Common myeloid progenitor, CD34-positive (primary cell): Measurements from ENCODE around the gene RSPH9.

Source experiments
- CTCF ChIA-PET: fragments of 350-600 bp; sonication (Branson Sonifier 250); formaldehyde crosslinking; loops from one replicate; lab custom pipeline; 2021; ENCODE audit warnings: antibody characterized with exemption; lab: Charles Lee
- POLR2A ChIA-PET: fragments of 350-600 bp; sonication (Branson Sonifier 250); formaldehyde crosslinking; loops from one replicate; lab custom pipeline; 2021; ENCODE audit warnings: antibody characterized with exemption; lab: Charles Lee
- DNase-seq, 3 donors: peaks; one replicate each; pipeline versions ENCODE4 v3.0.0 to v3.0.0-alpha.2; 2013
- H3K27ac ChIP-seq, 2 experiments: 1 replicate in 1 of 2; 2 replicates in 1 of 2; pipeline ENCODE4 v1.7.0; 2013; ENCODE audit warnings: inconsistent platforms in 2 of 2, low read length in 2 of 2, mild to moderate bottlenecking in 2 of 2, low read depth in 1 of 2, moderate library complexity in 1 of 2; ENCODE audit not compliant: severe bottlenecking in 2 of 2, insufficient read depth in 1 of 2, poor library complexity in 1 of 2
- H3K27me3 ChIP-seq, 5 experiments: replicated peaks in 2 of 5; 1 replicate in 3 of 5; 2 replicates in 2 of 5; pipeline versions ENCODE4 v1.6.1 to v1.7.0; 2013; ENCODE audit warnings: low read length in 4 of 5, mild to moderate bottlenecking in 2 of 5, moderate library complexity in 2 of 5, inconsistent platforms in 1 of 5; ENCODE audit not compliant: insufficient read depth in 5 of 5, control insufficient read depth in 4 of 5
- H3K36me3 ChIP-seq, 4 experiments: 1 replicate in 2 of 4; 2 replicates in 2 of 4; pipeline versions ENCODE4 v1.6.1 to v1.7.0; 2013; ENCODE audit warnings: low read length in 3 of 4, control low read depth in 1 of 4, mild to moderate bottlenecking in 1 of 4; ENCODE audit not compliant: control insufficient read depth in 4 of 4, insufficient read depth in 4 of 4
- H3K4me1 ChIP-seq, 4 experiments: 1 replicate in 3 of 4; 2 replicates in 1 of 4; pipeline versions ENCODE4 v1.6.1 to v1.7.1; 2013; ENCODE audit warnings: low read length in 3 of 4, mild to moderate bottlenecking in 3 of 4, control low read depth in 1 of 4, inconsistent platforms in 1 of 4, moderate library complexity in 1 of 4; ENCODE audit not compliant: control insufficient read depth in 4 of 4, insufficient read depth in 4 of 4; ENCODE audit errors: control extremely low read depth in 1 of 4
- H3K4me3 ChIP-seq, 7 experiments: 1 replicate in 4 of 7; 2 replicates in 3 of 7; pipeline versions ENCODE4 v1.5.1 to v1.7.0; 2013; ENCODE audit warnings: mild to moderate bottlenecking in 7 of 7, low read length in 6 of 7, moderate library complexity in 6 of 7, inconsistent platforms in 2 of 7, low read depth in 2 of 7, control low read depth in 1 of 7; ENCODE audit not compliant: insufficient read depth in 4 of 7, control insufficient read depth in 1 of 7; ENCODE audit errors: extremely low read depth in 1 of 7
- H3K9me3 ChIP-seq, 5 experiments: 1 replicate in 4 of 5; 2 replicates in 1 of 5; pipeline versions ENCODE4 v1.6.1 to v1.7.1; 2013; ENCODE audit warnings: low read length in 4 of 5, mild to moderate bottlenecking in 2 of 5, inconsistent platforms in 1 of 5, low read depth in 1 of 5, moderate library complexity in 1 of 5; ENCODE audit not compliant: control insufficient read depth in 4 of 5, insufficient read depth in 2 of 5; ENCODE audit errors: control extremely low read depth in 1 of 5
- WGBS: methylation state at CpG from one replicate; pipeline ENCODE4 v1.1.5; 2013; ENCODE audit not compliant: insufficient coverage; 5-methylcytosine and 5-hydroxymethylcytosine counted together

Gene RSPH9

GRCh38 chr6:43667245-43668150 lies 22.7 kb downstream of the RSPH9 start:
- WGBS: 7% methylated on average over 11 of the region's 16 CpGs
- ChIA-PET POLR2A (interaction anchor here (1.3 kb wide), 1 partner anchor 412 kb away, joined by 3 read pairs; no protein-coding TSS in a partner anchor), CTCF (interaction anchor here (0.6 to 9.1 kb wide), 30 partner anchors 9 to 1712 kb away, joined by 3 to 89 read pairs (median 4); partner anchors contain the start of gene RSPH9)
- Histone ChIP-seq H3K27ac (no peak overlapping the region), H3K36me3 (peaks cover 8 to 21% (median 18%) of the 10 kb centered on the region in 4 experiments), H3K9me3 (no peaks in the 10 kb centered on the region), H3K4me3 (peak overlapping the region in 3 of 7 experiments; percentile 4 to 62 (median 37)), H3K4me1 (peaks cover 0 to 18% (median 14%) of the 10 kb centered on the region in 4 experiments), H3K27me3 (no peaks in the 10 kb centered on the region)
- peak; percentile 58 to 78 (median 70) for DNase-seq

- ChIA-PET CTCF (interaction anchor here (0.7 to 9.1 kb wide), 24 partner anchors 10 to 417 kb away, joined by 3 to 89 read pairs (median 5); partner anchors contain the start of gene RSPH9), POLR2A (interaction anchor here (1.3 kb wide), 1 partner anchor 411 kb away, joined by 3 read pairs; no protein-coding TSS in a partner anchor)
- Histone ChIP-seq H3K9me3 (no peaks in the 10 kb centered on the region), H3K4me1 (peaks cover 0 to 18% (median 14%) of the 10 kb centered on the region in 4 experiments), H3K4me3 (peak overlapping the region in 2 of 7 experiments; percentile 1 to 38), H3K27ac (no peak overlapping the region), H3K27me3 (no peaks in the 10 kb centered on the region), H3K36me3 (peaks cover 10 to 27% (median 22%) of the 10 kb centered on the region in 4 experiments)
- peak; percentile 67 to 81 (median 81) for DNase-seq
- WGBS: 20% methylated on average over 15 of the region's 17 CpGs
Observed at GRCh38 chr6:43668151-43669028, 23.6 kb downstream of the RSPH9 start.

GRCh38 chr6:43669050-43669921 lies 24.4 kb downstream of the RSPH9 start:
- 92% methylated on average over 15 of the region's 15 CpGs for WGBS
- ChIA-PET CTCF (interaction anchor here (0.8 to 9.1 kb wide), 13 partner anchors 12 to 416 kb away, joined by 3 to 89 read pairs (median 5); partner anchors contain the start of gene RSPH9), POLR2A (interaction anchor here (0.7 kb wide), 1 partner anchor 14 kb away, joined by 5 read pairs; no protein-coding TSS in a partner anchor)
- Histone ChIP-seq H3K4me1 (peaks cover 0 to 18% (median 14%) of the 10 kb centered on the region in 4 experiments), H3K36me3 (peaks cover 10 to 36% (median 29%) of the 10 kb centered on the region in 4 experiments), H3K9me3 (no peaks in the 10 kb centered on the region), H3K4me3 (no peak overlapping the region), H3K27ac (no peak overlapping the region), H3K27me3 (no peaks in the 10 kb centered on the region)
- DNase-seq: no peak

- H3K4me1 ChIP-seq: peaks cover 0 to 18% (median 14%) of the 10 kb centered on the region in 4 experiments
- no peak for DNase-seq
- H3K4me3 ChIP-seq: no peak overlapping the region
- 95% methylated on average over 6 of the region's 6 CpGs for WGBS
- ChIA-PET POLR2A (no interaction called here), CTCF (interaction anchor here (0.8 to 9.1 kb wide), 12 partner anchors 11 to 407 kb away, joined by 3 to 89 read pairs (median 5); no protein-coding TSS in a partner anchor)
- no peak overlapping the region for H3K27ac ChIP-seq
- H3K36me3 ChIP-seq: peaks cover 10 to 44% (median 37%) of the 10 kb centered on the region in 4 experiments
- no peaks in the 10 kb centered on the region for H3K9me3 ChIP-seq
- no peaks in the 10 kb centered on the region for H3K27me3 ChIP-seq
Observed at GRCh38 chr6:43669922-43670622, 25.2 kb downstream of the RSPH9 start.

GRCh38 chr6:43670623-43670986 lies 25.8 kb downstream of the RSPH9 start:
- ChIA-PET CTCF (interaction anchor here (0.8 to 9.1 kb wide), 9 partner anchors 18 to 407 kb away, joined by 3 to 89 read pairs (median 4); no protein-coding TSS in a partner anchor), POLR2A (no interaction called here)
- H3K4me1 ChIP-seq: peaks cover 0 to 18% (median 14%) of the 10 kb centered on the region in 4 experiments
- no peak overlapping the region for H3K27ac ChIP-seq
- H3K27me3 ChIP-seq: no peaks in the 10 kb centered on the region
- no peaks in the 10 kb centered on the region for H3K9me3 ChIP-seq
- DNase-seq: no peak
- H3K4me3 ChIP-seq: no peak overlapping the region
- peaks cover 13 to 50% (median 42%) of the 10 kb centered on the region in 4 experiments for H3K36me3 ChIP-seq
- WGBS: 98% methylated on average over 5 of the region's 6 CpGs
